ENCODE data around the gene UBTF.

DNA sequence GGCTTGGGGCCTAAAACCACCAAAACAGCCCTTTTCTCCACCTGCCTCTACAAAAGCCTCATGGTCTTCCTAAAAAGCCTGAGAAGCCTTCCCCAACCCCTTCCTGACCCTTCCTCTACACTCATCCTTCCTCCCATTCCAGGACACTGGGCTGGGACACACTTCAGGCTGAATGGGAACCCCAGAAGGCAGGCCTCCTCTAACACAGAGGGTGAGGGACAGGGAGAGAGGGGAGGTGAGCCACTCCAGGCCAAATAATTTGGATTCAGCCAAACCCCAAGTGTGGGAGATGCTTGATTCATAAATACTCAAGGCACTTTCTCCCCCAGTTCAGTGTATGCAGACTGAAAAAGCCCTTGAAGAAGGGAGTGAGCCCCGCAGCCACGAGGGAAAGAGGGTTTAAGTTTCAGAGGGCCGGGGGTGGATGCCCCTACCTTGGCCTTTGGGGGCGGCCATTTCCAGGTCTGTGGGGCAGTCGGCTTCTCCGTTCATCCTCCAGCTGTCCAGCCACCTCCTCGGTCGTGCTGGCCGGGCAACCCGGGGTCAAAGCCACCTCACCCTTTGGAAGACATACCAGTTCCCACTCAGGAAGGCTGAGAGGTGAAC lies 1.6 kb downstream of the UBTF start:
- TF ChIP-seq, protein P1, sequence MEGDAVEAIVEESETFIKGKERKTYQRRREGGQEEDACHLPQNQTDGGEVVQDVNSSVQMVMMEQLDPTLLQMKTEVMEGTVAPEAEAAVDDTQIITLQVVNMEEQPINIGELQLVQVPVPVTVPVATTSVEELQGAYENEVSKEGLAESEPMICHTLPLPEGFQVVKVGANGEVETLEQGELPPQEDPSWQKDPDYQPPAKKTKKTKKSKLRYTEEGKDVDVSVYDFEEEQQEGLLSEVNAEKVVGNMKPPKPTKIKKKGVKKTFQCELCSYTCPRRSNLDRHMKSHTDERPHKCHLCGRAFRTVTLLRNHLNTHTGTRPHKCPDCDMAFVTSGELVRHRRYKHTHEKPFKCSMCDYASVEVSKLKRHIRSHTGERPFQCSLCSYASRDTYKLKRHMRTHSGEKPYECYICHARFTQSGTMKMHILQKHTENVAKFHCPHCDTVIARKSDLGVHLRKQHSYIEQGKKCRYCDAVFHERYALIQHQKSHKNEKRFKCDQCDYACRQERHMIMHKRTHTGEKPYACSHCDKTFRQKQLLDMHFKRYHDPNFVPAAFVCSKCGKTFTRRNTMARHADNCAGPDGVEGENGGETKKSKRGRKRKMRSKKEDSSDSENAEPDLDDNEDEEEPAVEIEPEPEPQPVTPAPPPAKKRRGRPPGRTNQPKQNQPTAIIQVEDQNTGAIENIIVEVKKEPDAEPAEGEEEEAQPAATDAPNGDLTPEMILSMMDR (IDR thresholded peaks at IDR 0.05; ENCODE audit: low read length), result no peak
- TF ChIP-seq EZH2 (IDR thresholded peaks at IDR 0.05; ENCODE audit: borderline replicate concordance, low read length), result no peak
